Activated naive CD4-positive, alpha-beta T cell treated with anti-CD3 and anti-CD28 coated beads for 36 hours (primary cell): ENCODE data around the gene MYO1D. TPM values are rescaled to one million over a fixed set of nuclear protein-coding genes. Genes with fewer than 3 reads are reported as not detected.
A peak's percentile ranks its signal among the peaks of the same experiment; 100 is the strongest.

Experiments used
- CTCF ChIA-PET: fragments of 350-600 bp; sonication (Branson Sonifier 250); formaldehyde crosslinking; loops from one replicate; lab custom pipeline; 2021; ENCODE audit warnings: antibody characterized with exemption; lab: Charles Lee
- DNase-seq: peaks from one replicate; pipeline ENCODE4 v3.0.0-alpha.2; 2020
- H3K27ac Mint-ChIP-seq: one replicate; pipeline ENCODE4 v1.8.0; 2021; ENCODE audit warnings: mild to moderate bottlenecking, mixed read lengths
- H3K27me3 Mint-ChIP-seq: one replicate; pipeline ENCODE4 v1.8.0; 2021; ENCODE audit warnings: low read depth, mixed read lengths
- H3K36me3 Mint-ChIP-seq: one replicate; pipeline ENCODE4 v1.8.0; 2021; ENCODE audit warnings: low read depth, mixed read lengths
- H3K4me1 Mint-ChIP-seq: one replicate; pipeline ENCODE4 v1.8.0; 2021; ENCODE audit warnings: low read depth, mixed read lengths
- H3K4me3 Mint-ChIP-seq: one replicate; pipeline ENCODE4 v1.8.0; 2021; ENCODE audit warnings: mild to moderate bottlenecking, moderate library complexity, mixed read lengths
- H3K9me3 Mint-ChIP-seq: one replicate; pipeline ENCODE4 v1.8.0; 2021; ENCODE audit warnings: mixed read lengths
- intact Hi-C: fragments of 100-400 bp; cut with micrococcal nuclease; formaldehyde crosslinking; loops from one replicate; pipeline ENCODE4 v1.15.1; 2023
- total RNA-seq, 2 experiments: library from RNA; stranded (reverse); gene quantifications; one replicate each; pipeline ENCODE4 v1.2.3, GENCODE V29; 2021

Gene MYO1D
- total RNA-seq, 2 experiments from 2014 or later, result 6.7 to 8.3 TPM

- H3K4me1 Mint-ChIP-seq, result peaks cover 2% of the 10 kb centered on the region
- no peaks in the 10 kb centered on the region for H3K9me3 Mint-ChIP-seq
- DNase-seq, result no peak
- CTCF ChIA-PET, result interaction anchor here (1.0 to 1.2 kb wide), 2 partner anchors 108 to 147 kb away, joined by 3 to 6 read pairs; partner anchors contain the start of gene PSMD11
- intact Hi-C loops, result no loop called here
- no peaks in the 10 kb centered on the region for H3K27me3 Mint-ChIP-seq
- H3K4me3 Mint-ChIP-seq, result no peak overlapping the region
- no peak overlapping the region for H3K27ac Mint-ChIP-seq
- no peaks in the 10 kb centered on the region for H3K36me3 Mint-ChIP-seq
Observed at GRCh38 chr17:32591405-32591804, 285.5 kb downstream of the MYO1D start.

GRCh38 chr17:32590974-32591373 lies 285.9 kb downstream of the MYO1D start:
- intact Hi-C loops, result no loop called here
- no peak overlapping the region for H3K4me3 Mint-ChIP-seq
- CTCF ChIA-PET, result interaction anchor here (0.9 to 1.2 kb wide), 4 partner anchors 14 to 147 kb away, joined by 3 to 6 read pairs (median 4); partner anchors contain the start of gene PSMD11
- H3K27me3 Mint-ChIP-seq, result no peaks in the 10 kb centered on the region
- no peak for DNase-seq
- no peak overlapping the region for H3K27ac Mint-ChIP-seq
- H3K9me3 Mint-ChIP-seq, result no peaks in the 10 kb centered on the region
- no peaks in the 10 kb centered on the region for H3K36me3 Mint-ChIP-seq
- H3K4me1 Mint-ChIP-seq, result peaks cover 2% of the 10 kb centered on the region

GRCh38 chr17:32588982-32589381 lies 287.9 kb downstream of the MYO1D start:
- no peak overlapping the region for H3K4me3 Mint-ChIP-seq
- peaks cover 2% of the 10 kb centered on the region for H3K4me1 Mint-ChIP-seq

GRCh38 chr17:32588135-32588534 lies 288.8 kb downstream of the MYO1D start:
- peaks cover 5% of the 10 kb centered on the region for H3K9me3 Mint-ChIP-seq
- no peak for DNase-seq
- H3K4me3 Mint-ChIP-seq, result no peak overlapping the region
- no peak overlapping the region for H3K27ac Mint-ChIP-seq
- H3K27me3 Mint-ChIP-seq, result no peaks in the 10 kb centered on the region
- H3K36me3 Mint-ChIP-seq, result peaks cover 5% of the 10 kb centered on the region
- CTCF ChIA-PET, result interaction anchor here (0.6 kb wide), 1 partner anchor 125 kb away, joined by 4 read pairs; no protein-coding TSS in a partner anchor
- intact Hi-C loops, result no loop called here
- H3K4me1 Mint-ChIP-seq, result peaks cover 2% of the 10 kb centered on the region

More at GRCh38 chr17:32588982-32589381, 287.9 kb downstream of the MYO1D start:
- H3K36me3 Mint-ChIP-seq, result no peaks in the 10 kb centered on the region
- CTCF ChIA-PET, result no interaction called here
- no peak for DNase-seq
- no peak overlapping the region for H3K27ac Mint-ChIP-seq
- no peaks in the 10 kb centered on the region for H3K9me3 Mint-ChIP-seq
- intact Hi-C loops, result no loop called here
- no peaks in the 10 kb centered on the region for H3K27me3 Mint-ChIP-seq

- Mint-ChIP-seq H3K27me3 (no peaks in the 10 kb centered on the region), H3K36me3 (peaks cover 9% of the 10 kb centered on the region), H3K4me1 (peaks cover 2% of the 10 kb centered on the region), H3K9me3 (peaks cover 12% of the 10 kb centered on the region), H3K4me3 (no peak overlapping the region), H3K27ac (no peak overlapping the region)
- no peak for DNase-seq
- intact Hi-C loops, result no loop called here
- CTCF ChIA-PET, result no interaction called here
Observed at GRCh38 chr17:32586666-32587065, 290.3 kb downstream of the MYO1D start.

GRCh38 chr17:32584792-32585191 lies 292.1 kb downstream of the MYO1D start:
- CTCF ChIA-PET, result no interaction called here
- no peaks in the 10 kb centered on the region for H3K4me1 Mint-ChIP-seq
- peaks cover 11% of the 10 kb centered on the region for H3K36me3 Mint-ChIP-seq
- no peak overlapping the region for H3K4me3 Mint-ChIP-seq
- intact Hi-C loops, result no loop called here
- no peak for DNase-seq
- H3K9me3 Mint-ChIP-seq, result peaks cover 20% of the 10 kb centered on the region
- H3K27me3 Mint-ChIP-seq, result no peaks in the 10 kb centered on the region
- no peak overlapping the region for H3K27ac Mint-ChIP-seq

GRCh38 chr17:32583053-32583452 lies 293.9 kb downstream of the MYO1D start:
- DNase-seq, result no peak
- Mint-ChIP-seq H3K4me1 (no peaks in the 10 kb centered on the region), H3K9me3 (peaks cover 20% of the 10 kb centered on the region), H3K27ac (no peak overlapping the region), H3K4me3 (no peak overlapping the region), H3K27me3 (no peaks in the 10 kb centered on the region), H3K36me3 (peaks cover 11% of the 10 kb centered on the region)
- CTCF ChIA-PET, result interaction anchor here (0.6 kb wide), 1 partner anchor 93 kb away, joined by 3 read pairs; no protein-coding TSS in a partner anchor
- intact Hi-C loops, result no loop called here

- peaks cover 3% of the 10 kb centered on the region for H3K27me3 Mint-ChIP-seq
- no peaks in the 10 kb centered on the region for H3K36me3 Mint-ChIP-seq
- CTCF ChIA-PET, result interaction anchor here (0.9 kb wide), 1 partner anchor 113 kb away, joined by 3 read pairs; no protein-coding TSS in a partner anchor
- no peak overlapping the region for H3K4me3 Mint-ChIP-seq
- intact Hi-C loops, result no loop called here
- no peak for DNase-seq
- peaks cover 2% of the 10 kb centered on the region for H3K9me3 Mint-ChIP-seq
- H3K4me1 Mint-ChIP-seq, result peaks cover 10% of the 10 kb centered on the region
- no peak overlapping the region for H3K27ac Mint-ChIP-seq
Observed at GRCh38 chr17:32575852-32576251, 301.1 kb downstream of the MYO1D start.

- intact Hi-C loops, result no loop called here
- no peak for DNase-seq
- Mint-ChIP-seq H3K4me3 (no peak overlapping the region), H3K27me3 (peaks cover 3% of the 10 kb centered on the region), H3K9me3 (no peaks in the 10 kb centered on the region), H3K4me1 (peaks cover 22% of the 10 kb centered on the region), H3K27ac (no peak overlapping the region), H3K36me3 (no peaks in the 10 kb centered on the region)
- CTCF ChIA-PET, result interaction anchor here (0.6 kb wide), 1 partner anchor 1263 kb away, joined by 3 read pairs; no protein-coding TSS in a partner anchor
Observed at GRCh38 chr17:32570081-32570396, 306.9 kb downstream of the MYO1D start.

- no peaks in the 10 kb centered on the region for H3K36me3 Mint-ChIP-seq
- H3K27ac Mint-ChIP-seq, result peak overlapping the region; percentile 27
- no peaks in the 10 kb centered on the region for H3K27me3 Mint-ChIP-seq
- CTCF ChIA-PET, result interaction anchor here (0.6 to 1.4 kb wide), 2 partner anchors 106 to 1264 kb away, joined by 3 to 5 read pairs; no protein-coding TSS in a partner anchor
- peak; percentile 22 for DNase-seq
- H3K4me3 Mint-ChIP-seq, result no peak overlapping the region
- no peaks in the 10 kb centered on the region for H3K9me3 Mint-ChIP-seq
- peaks cover 27% of the 10 kb centered on the region for H3K4me1 Mint-ChIP-seq
- intact Hi-C loops, result no loop called here
Observed at GRCh38 chr17:32569171-32570080, 307.5 kb downstream of the MYO1D start.

- Mint-ChIP-seq H3K27ac (no peak overlapping the region), H3K4me1 (peaks cover 34% of the 10 kb centered on the region), H3K9me3 (no peaks in the 10 kb centered on the region), H3K36me3 (no peaks in the 10 kb centered on the region), H3K27me3 (no peaks in the 10 kb centered on the region), H3K4me3 (no peak overlapping the region)
- CTCF ChIA-PET, result interaction anchor here (1.4 kb wide), 1 partner anchor 106 kb away, joined by 5 read pairs; no protein-coding TSS in a partner anchor
- intact Hi-C loops, result no loop called here
- no peak for DNase-seq
Observed at GRCh38 chr17:32568705-32569104, 308.2 kb downstream of the MYO1D start.

GRCh38 chr17:32567511-32567910 lies 309.4 kb downstream of the MYO1D start:
- CTCF ChIA-PET, result interaction anchor here (0.7 to 1.4 kb wide), 2 partner anchors 105 to 189 kb away, joined by 3 to 5 read pairs; no protein-coding TSS in a partner anchor
- no peak for DNase-seq
- intact Hi-C loops, result no loop called here
- no peaks in the 10 kb centered on the region for H3K9me3 Mint-ChIP-seq
- no peaks in the 10 kb centered on the region for H3K27me3 Mint-ChIP-seq
- no peak overlapping the region for H3K4me3 Mint-ChIP-seq
- peaks cover 34% of the 10 kb centered on the region for H3K4me1 Mint-ChIP-seq
- H3K36me3 Mint-ChIP-seq, result no peaks in the 10 kb centered on the region
- no peak overlapping the region for H3K27ac Mint-ChIP-seq
